ENCODE measurements around the gene PAX7. TPM values are rescaled to one million over a fixed set of nuclear protein-coding genes. Genes with fewer than 3 reads are reported as not detected.

Gene PAX7
- total RNA-seq, 2 experiments from 2014 or later, result not detected

- intact Hi-C loops (cut with DNase I, micrococcal nuclease), result no loop called here
Measured at GRCh38 chr1:18635891-18636595, 5.4 kb downstream of the PAX7 start.

GRCh38 chr1:18636596-18637508 is 6.2 kb downstream of the PAX7 start:
- Mint-ChIP-seq H3K4me1 (ENCODE audit: low read depth) (peaks cover 68% of the 10 kb centered on the region), H3K4me3 (no peak overlapping the region), H3K27me3 (peaks cover 100% of the 10 kb centered on the region), H3K27ac (no peak overlapping the region), H3K9me3 (no peaks in the 10 kb centered on the region), H3K36me3 (ENCODE audit: low read depth) (no peaks in the 10 kb centered on the region)
- peaks cover 25% of the 10 kb centered on the region for H3K4me1 ChIP-seq (ENCODE audit: insufficient read depth, low read length)
- H3K27ac ChIP-seq (ENCODE audit: low read depth in 1 of 2, low read length in 2 of 2), result no peak overlapping the region
- DNase-seq (no peak), ATAC-seq (ENCODE audit: poor library complexity) (no peak)
- ChIA-PET CTCF (no interaction called here), POLR2A (no interaction called here)
- no peaks in the 10 kb centered on the region for H3K36me3 ChIP-seq (ENCODE audit: insufficient read depth, low read length)
- peaks cover 95 to 97% of the 10 kb centered on the region in 2 experiments for H3K27me3 ChIP-seq (ENCODE audit: control insufficient read depth in 1 of 2, insufficient read depth in 2 of 2, low read length in 2 of 2)
- no peak for TF ChIP-seq CTCF (IDR thresholded peaks at IDR 0.05)
- intact Hi-C loops (cut with DNase I, micrococcal nuclease), result no loop called here
- H3K4me3 ChIP-seq (ENCODE audit: low read length), result no peak overlapping the region
- H3K9me3 ChIP-seq (ENCODE audit: control insufficient read depth in 1 of 2, insufficient read depth in 1 of 2, low read length in 2 of 2), result peaks cover 0 to 30% of the 10 kb centered on the region in 2 experiments

More at GRCh38 chr1:18635891-18636595, 5.4 kb downstream of the PAX7 start:
- H3K27ac Mint-ChIP-seq, result no peak overlapping the region
- peaks cover 99% of the 10 kb centered on the region for H3K27me3 Mint-ChIP-seq
- Histone ChIP-seq H3K27ac (ENCODE audit: low read depth in 1 of 2, low read length in 2 of 2) (no peak overlapping the region), H3K4me1 (ENCODE audit: insufficient read depth, low read length) (peaks cover 27% of the 10 kb centered on the region), H3K36me3 (ENCODE audit: insufficient read depth, low read length) (no peaks in the 10 kb centered on the region), H3K4me3 (ENCODE audit: low read length) (no peak overlapping the region), H3K9me3 (ENCODE audit: control insufficient read depth in 1 of 2, insufficient read depth in 1 of 2, low read length in 2 of 2) (peaks cover 0 to 26% of the 10 kb centered on the region in 2 experiments), H3K27me3 (ENCODE audit: control insufficient read depth in 1 of 2, insufficient read depth in 2 of 2, low read length in 2 of 2) (peaks cover 92 to 97% of the 10 kb centered on the region in 2 experiments)
- H3K4me1 Mint-ChIP-seq (ENCODE audit: low read depth), result peaks cover 62% of the 10 kb centered on the region
- H3K4me3 Mint-ChIP-seq, result no peak overlapping the region
- CTCF ChIA-PET, result no interaction called here
- POLR2A ChIA-PET, result no interaction called here
- no peaks in the 10 kb centered on the region for H3K9me3 Mint-ChIP-seq
- ATAC-seq (ENCODE audit: poor library complexity), result no peak
- no peak for DNase-seq
- H3K36me3 Mint-ChIP-seq (ENCODE audit: low read depth), result no peaks in the 10 kb centered on the region
- no peak for TF ChIP-seq CTCF (IDR thresholded peaks at IDR 0.05)

GRCh38 chr1:18637511-18637960 is 6.9 kb downstream of the PAX7 start:
- ATAC-seq (ENCODE audit: poor library complexity) (no peak), DNase-seq (no peak)
- Histone ChIP-seq H3K4me1 (ENCODE audit: insufficient read depth, low read length) (peaks cover 25% of the 10 kb centered on the region), H3K27me3 (ENCODE audit: control insufficient read depth in 1 of 2, insufficient read depth in 2 of 2, low read length in 2 of 2) (peaks cover 95 to 96% of the 10 kb centered on the region in 2 experiments), H3K27ac (ENCODE audit: low read depth in 1 of 2, low read length in 2 of 2) (no peak overlapping the region), H3K9me3 (ENCODE audit: control insufficient read depth in 1 of 2, insufficient read depth in 1 of 2, low read length in 2 of 2) (peaks cover 0 to 30% of the 10 kb centered on the region in 2 experiments), H3K4me3 (ENCODE audit: low read length) (no peak overlapping the region), H3K36me3 (ENCODE audit: insufficient read depth, low read length) (no peaks in the 10 kb centered on the region)
- Mint-ChIP-seq H3K27me3 (peaks cover 100% of the 10 kb centered on the region), H3K27ac (no peak overlapping the region), H3K9me3 (no peaks in the 10 kb centered on the region), H3K4me1 (ENCODE audit: low read depth) (peaks cover 66% of the 10 kb centered on the region), H3K36me3 (ENCODE audit: low read depth) (no peaks in the 10 kb centered on the region), H3K4me3 (no peak overlapping the region)
- no peak for TF ChIP-seq CTCF (IDR thresholded peaks at IDR 0.05)
- intact Hi-C loops (cut with DNase I, micrococcal nuclease), result no loop called here
- POLR2A ChIA-PET, result no interaction called here
- CTCF ChIA-PET, result no interaction called here
